Stimulated activated CD8-positive, alpha-beta memory T cell treated with anti-CD3 and anti-CD28 coated beads, Interleukin-4, amount 100 ng/mL, for 48 hours (primary cell): ENCODE data around the gene EGFL8.

ENCODE experiments used
- DNase-seq: peaks from one replicate; pipeline ENCODE4 v3.0.0-alpha.2; 2020

Gene EGFL8

DNA sequence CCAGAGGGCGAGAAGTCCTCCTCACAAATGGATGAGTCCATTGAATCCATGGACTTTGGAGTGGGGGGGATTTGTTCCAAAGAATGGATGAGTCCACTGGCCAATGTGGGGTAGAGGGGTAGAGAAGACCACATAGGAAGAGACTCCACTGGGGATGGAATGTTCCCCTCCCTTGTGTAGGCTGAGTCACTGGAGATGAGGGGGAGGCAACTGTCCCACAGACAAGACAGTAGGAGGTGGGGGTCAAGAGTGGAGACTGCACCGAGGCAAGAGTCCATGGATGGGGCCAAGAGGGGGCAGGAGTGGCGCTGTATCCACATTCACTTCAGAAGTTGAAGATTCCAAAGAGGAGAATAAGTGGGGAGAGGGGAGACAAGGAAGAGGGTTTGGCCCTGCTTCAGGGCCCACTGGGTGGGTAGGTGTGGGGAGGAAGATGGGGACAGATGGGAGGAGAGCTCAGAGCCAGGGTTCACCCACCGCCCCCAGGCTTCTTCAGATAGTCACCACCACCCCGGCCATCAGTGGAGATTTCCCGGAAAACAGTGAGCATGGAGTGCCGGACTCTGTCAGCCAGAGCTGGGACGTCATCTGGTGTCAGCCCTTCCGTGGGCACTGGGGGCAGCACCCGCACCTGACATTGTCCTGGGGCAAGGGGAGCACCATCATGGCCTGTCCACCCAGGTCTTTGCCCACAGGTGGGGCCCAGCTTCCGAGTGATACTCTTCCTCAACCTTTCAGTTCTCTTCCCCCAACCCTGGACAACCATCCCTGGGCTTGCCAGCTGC, 4.6 kb downstream of the EGFL8 start:
- DNase-seq: no peak

DNA sequence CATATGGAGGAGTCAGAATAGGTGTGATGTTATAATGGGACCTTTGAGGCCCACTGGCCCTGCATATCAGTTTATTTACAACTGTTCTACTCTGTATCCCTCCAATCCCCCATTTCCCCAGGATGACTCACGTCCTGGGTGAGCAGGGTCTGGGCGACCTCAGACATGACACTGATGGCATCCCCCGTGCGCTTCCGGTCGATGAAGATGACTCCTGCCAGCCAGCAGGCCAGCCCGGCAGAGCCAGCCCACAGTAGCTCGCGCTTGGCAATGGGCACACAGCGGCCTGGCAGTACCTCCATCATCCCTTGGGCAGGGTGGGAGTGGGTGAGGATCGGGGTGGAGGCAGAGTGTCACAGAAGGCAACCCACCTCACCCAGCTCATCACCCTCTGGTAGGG, 5.9 kb downstream of the EGFL8 start:
- no peak for DNase-seq

DNA sequence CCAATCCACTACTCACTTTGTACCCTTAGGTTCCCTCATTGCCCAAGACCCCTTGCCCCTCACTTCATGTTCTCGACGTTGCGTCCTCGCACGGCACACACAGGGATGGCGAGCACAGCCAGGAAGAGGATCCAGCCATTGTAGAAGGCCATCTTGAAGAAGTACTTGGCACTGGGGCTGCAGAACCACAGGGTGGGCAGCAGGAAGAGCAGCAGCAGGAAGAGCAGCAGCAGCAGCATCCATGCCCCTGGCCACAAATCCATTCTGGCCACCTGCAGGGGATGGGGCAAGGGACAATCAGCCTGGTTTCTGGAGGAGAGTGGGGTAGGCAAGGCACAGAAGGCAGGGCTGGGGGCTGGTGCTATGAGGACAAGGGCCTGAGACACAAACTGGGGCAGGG, 6.8 kb downstream of the EGFL8 start:
- no peak for DNase-seq

DNA sequence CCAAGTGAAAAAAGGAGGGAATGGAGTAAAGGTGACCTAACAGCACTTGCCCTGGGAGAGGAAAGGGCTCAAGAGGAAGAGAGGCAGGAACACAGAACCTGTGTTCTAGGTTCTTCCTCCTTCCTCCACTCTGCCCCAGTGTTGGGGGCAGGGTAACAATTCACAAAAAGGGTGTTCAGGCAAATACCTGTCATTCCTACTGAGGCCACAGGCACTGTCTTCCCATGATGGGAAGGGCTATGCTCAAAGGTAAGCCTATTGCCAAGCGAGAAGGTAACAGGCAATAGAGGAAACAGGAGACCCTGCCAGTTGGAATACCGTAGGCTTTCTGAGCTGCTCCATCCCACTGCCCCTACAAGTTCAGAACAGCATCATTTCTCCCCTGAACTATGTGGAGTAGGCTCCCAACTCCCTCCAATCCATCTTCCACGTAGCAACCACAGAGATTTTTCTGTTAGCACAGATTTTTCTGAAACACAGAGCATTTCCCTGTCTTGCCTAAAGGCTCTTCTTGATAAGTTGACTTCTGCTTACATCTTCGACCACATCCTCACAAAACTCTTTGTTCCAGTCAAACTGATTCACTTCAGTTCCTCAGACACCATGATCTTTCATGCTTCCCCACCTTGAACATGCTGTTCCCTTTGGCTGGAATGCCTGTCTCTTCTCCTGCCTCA, 8.8 kb downstream of the EGFL8 start:
- DNase-seq: no peak

DNA sequence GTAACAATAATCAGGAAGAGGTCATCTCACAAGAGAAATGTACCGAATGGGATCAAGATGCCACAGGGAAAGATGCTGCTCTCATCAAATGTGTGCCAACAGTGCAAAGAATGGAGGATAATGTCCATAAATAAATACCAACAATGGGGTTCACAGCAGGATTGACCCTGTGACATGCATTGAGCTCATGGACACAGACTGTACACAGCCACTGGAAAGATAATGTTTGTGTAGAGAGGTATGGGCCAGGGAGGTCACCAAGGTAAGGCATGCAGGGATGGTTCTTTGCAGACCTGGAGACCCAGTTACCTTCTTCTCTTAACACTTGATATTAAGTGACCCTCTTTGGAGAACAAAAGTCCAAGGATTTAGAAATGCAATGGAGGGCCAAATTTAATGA, 10.0 kb downstream of the EGFL8 start:
- DNase-seq: no peak

DNA sequence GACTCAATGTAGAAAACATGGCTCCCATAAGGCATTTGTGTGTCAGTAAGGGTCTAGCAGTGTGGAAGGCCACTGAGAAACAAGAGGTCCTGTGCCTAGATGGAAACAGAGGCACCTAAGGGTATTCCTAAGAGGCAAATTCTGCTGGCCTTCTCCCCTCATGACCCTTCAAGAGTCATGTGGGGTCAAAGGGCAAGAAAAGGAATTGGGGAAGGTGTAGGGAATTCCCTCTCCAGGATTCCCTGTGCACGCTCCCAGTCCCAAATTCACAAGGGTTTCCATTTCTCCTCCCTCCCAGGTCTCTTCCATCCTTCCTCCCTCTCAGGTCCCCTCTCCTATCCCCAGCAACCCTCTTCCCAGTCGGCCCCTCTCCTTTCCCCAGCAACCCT, 10.9 kb downstream of the EGFL8 start:
- no peak for DNase-seq

DNA sequence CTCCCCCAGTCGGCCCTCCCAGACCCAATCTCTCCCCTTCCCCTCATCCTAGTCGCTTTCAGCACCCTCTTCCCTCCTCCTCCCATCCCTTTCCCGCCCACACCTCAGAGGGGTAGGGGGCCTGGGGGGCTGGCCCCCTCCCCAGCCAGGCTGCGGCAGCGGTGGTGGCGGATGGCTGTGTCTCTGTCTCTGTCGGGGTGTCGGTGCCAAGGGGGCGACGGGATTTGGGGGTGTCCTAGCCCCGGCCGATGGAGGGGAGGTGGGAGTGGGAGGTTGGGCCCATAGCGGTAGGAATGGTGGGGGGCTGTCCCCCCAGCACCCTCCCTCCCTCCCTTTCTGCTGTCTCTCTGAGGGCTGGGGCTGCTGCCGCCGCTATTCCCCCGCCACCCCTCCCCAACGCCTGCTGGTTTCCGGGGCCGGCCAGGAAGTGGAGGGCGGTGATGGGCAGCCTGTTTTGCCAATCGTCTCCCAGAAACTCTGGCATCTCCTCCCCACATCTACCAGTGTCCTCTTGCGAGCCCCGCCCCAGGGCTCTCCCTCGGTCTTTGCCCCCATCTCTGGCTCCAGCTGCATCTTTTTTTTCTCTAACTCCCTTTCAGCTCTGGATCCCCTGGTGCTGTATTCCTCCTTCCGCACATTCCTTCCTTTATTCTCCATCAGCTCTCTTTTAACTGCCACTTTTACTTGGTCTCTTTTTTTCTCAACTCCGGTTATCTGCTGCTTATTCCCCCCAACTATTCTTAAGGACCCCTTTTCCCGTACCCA, 11.5 kb downstream of the EGFL8 start, which contains the start of gene AGPAT1:
AGPAT1 (minus strand) TSS at position 374 of the 765 bp plus-strand sequence. CDS start 4,588 bp downstream, outside the sequence.
- DNase-seq: peak; percentile 99

DNA sequence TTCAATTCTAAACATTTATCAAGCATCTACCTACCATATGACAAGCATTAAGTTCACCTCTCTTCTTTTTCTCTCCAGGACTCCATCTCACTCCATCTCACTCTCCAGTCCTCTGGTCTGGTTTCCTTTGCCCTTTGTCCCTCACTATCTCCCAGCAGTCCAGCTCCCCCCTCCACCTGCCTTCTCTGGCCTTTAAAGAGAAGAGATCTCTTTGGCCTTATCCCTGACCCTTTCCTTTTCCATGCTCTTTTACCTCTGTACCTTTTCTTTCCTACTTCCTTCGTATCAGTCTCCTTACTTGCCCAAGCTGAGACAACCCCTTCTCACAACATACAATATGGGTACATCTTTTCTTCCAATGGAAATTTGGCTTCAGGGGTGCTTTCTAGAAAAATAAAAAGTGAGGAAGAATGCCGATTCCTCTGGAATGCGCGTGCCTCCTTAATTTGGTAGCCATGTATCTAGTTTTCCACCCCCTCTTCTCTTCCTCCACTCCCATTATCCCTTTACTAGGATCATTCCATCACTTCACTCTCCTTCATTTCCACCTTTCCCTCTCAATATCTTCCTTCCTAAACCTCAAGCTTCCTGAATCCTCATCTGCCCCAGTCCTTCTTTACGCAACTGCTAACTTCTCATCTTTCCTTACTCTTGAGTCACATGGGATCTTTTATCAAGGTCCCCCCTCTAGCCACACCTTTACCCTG, 12.2 kb downstream of the EGFL8 start:
- DNase-seq: no peak

DNA sequence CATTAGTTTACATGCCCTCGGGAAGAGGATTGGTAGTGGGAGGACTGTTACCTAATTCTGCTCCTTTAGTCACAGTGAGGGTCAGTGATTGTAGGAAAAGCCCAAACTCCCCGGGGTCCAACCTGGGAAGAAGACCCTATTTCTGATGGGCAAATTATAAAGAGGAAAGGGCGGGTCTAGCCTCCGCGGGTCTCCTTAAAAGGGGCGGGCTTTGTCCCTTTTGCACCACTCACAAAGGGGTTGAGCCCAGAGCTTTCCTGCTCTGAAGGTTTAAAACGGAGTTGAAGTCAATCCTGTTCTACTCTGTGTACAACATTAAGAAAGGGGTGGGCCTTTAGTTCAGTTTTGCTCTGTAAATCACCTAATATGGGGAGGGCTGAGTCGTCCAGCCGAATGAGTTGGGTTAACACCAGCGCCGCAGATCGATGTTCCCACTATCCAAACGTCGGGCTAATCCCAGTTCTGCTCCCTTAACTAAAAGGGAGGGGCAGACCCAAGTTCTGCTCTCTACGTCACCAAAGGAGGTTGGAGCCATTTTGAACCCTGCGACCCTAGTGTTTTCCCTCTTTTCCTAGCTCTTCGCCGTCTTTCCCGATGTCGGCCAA, 12.9 kb downstream of the EGFL8 start:
- DNase-seq: peak; percentile 61

DNA sequence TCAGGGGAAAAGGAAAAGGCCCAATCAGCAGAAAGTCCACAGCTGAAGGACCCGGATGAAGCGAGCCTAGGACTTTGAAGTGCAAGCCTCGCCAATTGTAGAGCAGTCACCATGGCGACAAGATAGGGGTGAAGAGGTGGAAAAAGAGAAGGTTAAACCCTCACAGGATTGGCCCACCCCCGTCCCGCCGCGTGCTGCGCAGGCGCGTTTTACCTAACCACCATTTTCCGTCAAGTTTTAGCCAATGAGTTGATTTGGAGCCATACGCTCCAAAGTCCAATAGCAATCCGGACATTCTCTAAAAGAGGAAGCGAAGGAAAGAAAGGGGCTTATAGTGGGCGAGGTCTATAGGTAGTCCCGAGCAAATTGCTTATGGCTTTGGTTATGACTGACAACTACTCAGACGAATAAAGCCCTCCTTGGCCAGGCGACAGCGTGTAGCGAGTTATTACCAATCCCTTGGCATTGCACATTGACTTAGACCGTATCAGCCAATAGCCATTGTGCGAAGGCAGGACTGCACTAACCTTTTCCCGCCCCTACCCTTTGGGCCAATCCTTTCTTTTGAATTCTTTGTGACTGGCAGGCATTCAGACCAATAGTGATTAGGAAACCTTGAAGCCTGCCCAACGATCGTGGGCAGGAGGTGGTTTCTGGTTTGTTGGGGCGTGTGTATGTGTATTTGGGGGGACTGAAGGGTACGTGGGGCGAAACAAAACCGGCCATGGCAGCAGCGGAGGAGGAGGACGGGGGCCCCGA, 13.6 kb downstream of the EGFL8 start, which contains the start of gene RNF5:
RNF5 (plus strand) TSS at position 618 of the 759 bp plus-strand sequence; CDS start at position 725, 107 bp downstream.
- peak; percentile 91 for DNase-seq

DNA sequence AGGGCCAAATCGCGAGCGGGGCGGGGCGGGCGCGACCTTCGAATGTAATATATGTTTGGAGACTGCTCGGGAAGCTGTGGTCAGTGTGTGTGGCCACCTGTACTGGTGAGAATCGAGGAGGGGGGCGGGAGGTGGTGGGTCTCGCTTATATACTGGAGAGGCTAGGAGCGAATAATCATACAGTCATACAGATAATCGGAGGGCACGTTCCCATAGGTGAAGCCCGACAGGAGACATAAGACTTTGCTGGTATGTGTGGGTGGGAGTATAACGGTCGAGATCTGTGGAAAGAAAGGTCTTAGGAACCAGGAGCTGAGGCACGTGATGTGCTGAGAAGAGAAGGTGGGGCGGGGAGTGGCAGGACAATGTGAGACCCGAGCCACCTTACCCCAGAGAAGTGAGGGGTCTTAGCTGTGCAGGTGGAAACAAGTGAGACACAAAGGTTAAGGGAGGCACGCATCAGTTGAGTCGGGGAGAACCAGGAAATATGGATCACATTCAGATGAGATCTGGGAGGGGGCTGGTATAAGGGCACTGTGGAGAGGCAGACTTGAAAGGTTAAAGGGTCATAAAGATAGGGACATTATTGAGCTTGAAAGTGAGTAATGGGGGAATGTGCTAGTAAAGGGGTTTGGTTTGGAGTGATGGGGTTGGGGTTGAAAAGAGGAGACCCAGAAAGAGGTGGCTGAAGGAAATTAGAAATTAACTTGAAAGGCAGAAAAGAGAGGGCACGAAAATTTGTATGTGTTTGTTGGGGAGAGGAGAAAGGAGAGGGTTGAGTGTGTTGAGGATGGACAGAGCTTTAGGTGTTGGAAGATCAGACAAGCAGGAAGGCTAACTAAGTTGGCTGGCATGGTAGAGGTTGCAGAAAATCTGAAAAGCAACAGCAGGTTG, 14.4 kb downstream of the EGFL8 start:
- DNase-seq: no peak

DNA sequence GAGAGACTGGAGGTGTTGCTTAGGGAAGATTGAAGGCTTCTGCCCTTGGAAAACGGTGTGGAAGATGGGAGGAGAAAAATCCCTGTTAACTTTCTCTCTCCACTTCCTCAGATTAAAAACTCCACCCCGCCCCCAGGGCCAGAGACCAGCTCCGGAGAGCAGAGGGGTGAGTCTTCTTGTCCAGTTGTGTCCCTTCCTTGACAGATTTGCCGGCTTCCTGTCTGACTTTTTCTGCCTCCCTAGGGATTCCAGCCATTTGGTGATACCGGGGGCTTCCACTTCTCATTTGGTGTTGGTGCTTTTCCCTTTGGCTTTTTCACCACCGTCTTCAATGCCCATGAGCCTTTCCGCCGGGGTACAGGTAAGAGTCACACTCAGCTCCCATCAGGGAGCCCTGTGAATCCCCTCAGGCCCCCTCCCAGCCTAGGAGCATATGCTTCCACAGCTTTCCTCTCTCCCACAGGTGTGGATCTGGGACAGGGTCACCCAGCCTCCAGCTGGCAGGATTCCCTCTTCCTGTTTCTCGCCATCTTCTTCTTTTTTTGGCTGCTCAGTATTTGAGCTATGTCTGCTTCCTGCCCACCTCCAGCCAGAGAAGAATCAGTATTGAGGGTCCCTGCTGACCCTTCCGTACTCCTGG, 15.5 kb downstream of the EGFL8 start:
- DNase-seq: no peak

DNA sequence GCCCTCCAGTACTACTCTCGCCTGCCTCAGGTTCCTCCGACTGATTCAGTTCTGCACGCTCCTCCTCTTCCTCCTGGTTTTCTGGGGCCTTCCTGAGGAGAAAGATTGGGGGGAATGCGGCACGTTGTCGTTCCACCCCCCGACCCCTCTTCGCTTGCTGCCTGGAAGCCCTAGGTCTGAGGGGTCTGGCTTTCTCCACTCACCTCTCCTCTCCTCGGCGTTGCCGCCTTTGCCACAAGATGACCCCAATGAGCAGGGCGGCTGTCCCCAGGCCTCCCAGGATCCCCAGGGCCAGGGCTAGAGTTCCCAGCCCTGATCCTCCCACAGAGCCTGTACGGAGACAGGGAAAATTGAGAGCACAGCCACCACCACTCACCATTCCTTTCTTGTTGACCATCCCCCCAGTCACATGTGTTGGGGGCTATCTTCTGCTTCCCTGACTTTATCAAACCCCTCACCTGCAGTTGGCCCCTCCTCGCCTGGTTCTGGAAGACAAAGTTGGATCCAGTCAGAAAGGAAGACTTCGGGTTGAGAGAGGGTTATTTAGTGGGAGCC, 16.8 kb downstream of the EGFL8 start:
- DNase-seq: no peak

DNA sequence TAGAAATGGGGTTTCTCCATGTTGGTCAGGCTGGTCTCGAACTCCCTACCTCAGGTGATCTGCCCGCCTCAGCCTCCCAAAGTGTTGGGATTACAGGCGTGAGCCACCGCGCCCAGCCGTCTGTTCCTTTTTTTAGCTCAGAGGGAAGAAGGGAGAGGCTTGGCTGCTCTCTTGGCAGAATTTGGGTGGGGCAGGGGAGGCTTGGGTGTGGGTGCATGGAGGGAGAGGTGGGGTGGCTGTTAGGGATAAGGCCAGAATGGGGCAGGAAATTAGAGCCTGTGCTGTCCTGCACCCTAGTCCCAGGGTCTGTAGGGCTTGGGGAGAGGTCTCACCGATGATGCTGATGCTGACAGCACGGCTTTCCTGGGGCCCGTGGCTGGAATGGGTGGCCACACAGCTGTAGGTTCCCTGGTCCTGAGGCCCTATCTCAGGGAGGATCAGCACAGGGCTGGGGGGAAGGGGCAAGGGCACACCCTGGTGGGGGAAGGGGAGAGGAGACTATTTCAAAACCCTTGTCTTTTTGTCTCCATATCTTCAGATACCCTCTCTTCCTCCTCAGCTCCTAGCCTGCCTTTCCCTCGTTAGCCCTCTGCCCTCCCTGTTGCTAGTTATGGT, 17.6 kb downstream of the EGFL8 start:
- no peak for DNase-seq

DNA sequence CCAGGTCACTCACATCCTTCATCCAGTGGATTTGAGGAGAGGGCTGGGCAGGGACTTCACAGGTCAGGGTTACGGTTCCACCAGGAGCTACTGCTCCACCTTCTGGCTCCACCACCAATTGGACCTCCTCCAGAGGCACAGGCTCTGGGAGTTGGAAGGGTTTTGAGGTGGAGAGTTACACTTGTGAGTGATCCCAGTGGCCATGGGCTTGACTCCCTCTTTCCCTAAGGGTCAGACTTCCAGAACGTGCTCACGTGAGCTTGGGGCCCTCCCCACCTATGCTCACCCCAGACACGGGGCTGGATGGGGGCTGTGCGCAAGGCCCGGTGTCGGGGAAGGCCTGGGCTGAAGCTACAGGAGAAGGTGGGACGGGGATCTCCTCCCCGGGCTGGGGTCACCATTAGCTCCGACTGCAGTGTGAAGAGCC, 18.2 kb downstream of the EGFL8 start:
- no peak for DNase-seq

DNA sequence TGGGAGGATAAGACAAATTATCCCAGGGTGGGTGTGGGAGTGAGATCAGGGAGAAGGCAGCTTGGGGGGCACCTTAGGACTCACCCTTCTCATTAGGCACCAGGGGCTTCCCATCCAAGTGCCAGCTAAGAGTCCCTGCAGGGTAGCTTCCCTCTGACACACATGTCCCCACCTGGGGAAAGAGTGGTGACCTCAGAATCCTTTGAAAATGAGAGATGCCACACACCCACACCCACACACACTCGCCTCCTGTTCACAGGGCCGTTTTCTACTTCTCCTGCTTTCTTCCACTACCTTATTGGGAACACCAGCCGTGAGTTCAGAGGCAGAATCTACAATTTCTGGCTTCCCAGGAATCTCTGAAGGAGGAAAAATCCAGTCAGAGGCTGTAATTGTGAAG, 18.6 kb downstream of the EGFL8 start:
- no peak for DNase-seq

DNA sequence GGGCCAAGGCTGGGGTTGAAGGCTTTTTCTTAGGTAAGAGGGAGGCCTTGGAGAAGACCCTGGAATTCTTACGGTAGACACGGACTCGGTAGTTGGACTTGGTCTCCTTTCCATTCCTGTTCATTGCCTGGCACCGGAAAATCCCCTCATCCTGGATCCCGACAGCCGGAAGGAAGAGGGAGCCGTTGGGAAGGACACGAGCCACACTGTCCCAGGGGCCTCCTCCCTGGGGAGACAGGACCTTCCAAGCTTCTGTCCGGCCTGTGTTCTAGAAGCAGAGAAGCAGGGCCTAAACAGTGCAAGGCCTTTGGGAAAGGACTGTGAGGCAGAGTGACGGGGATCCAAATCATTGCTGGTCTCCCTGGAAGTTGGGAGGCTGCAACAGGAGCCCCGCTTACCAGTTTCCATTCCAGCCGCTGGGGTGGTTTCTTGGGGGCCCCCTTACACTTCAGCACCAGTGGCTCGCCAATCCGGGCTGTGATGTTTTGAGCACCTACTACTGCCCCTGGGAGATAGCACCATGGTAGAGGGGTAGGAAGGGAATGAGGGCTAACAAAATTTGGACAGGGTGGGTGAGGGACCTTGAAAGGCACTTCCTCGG, 19.2 kb downstream of the EGFL8 start:
- no peak for DNase-seq

DNA sequence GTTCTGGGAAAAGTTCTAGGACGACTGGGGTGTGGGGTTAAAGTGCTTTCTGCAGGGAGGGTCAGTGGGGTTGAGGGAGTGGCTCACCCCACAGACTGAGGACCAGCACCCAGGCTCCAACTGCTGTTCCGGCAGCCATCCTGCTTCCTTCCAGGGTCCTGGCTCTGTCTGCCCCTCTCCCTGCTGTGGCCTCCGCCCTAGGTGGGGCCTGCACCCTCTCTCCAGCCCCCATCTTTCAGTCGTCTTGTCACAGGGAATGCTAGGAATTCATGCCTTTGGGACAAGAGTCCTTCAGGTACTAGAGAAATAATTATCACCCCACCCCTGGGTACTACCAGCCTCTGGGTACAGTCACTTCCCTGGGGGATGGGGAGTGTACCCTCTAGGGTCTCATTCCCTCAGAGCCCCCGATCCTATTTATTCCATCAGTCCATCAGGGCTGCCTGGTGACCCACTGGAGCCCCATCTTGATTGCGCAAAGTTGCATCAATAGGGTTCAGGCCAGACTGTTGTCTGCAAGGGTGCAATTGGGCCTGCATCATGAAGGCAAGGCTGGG, 19.8 kb downstream of the EGFL8 start, which contains the start of gene AGER:
AGER (minus strand) TSS at position 170 of the 557 bp plus-strand sequence; CDS start at position 139, 31 bp downstream.
- DNase-seq: no peak
